ENCODE measurements around the gene ACSF3. TPM values are rescaled to one million over a fixed set of nuclear protein-coding genes. Genes with fewer than 3 reads are reported as not detected.

Gene ACSF3
- total RNA-seq, 2 experiments from 2014 or later = 112 to 143 TPM

- CTCF ChIA-PET (ENCODE audit: unreplicated experiment) = no interaction called here
- TF ChIP-seq EZH2phosphoT487 (IDR thresholded peaks at IDR 0.05; ENCODE audit: borderline replicate concordance, low read depth, low read length) (no peak), CTCF (conservative IDR thresholded peaks at IDR 0.05; ENCODE audit: low read length) (no peak)
- POLR2A ChIA-PET = no interaction called here
These were observed 23.7 kb downstream of the ACSF3 start for GRCh38 chr16:89117227-89117974.

DNA sequence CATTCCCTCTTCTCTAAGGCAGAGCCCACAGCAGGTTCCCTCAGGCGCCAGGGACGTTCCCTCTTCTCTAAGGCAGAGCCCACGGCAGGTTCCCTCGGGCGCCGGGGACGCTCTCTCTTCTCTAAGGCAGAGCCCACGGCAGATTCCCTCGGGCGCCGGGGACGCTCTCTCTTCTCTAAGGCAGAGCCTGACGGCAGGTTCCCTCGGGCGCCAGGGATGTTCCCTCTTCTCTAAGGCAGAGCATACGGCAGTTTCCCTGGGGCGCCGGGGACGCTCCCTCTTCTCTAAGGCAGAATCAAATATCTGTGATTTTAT lies 24.3 kb downstream of the ACSF3 start:
- Histone ChIP-seq H4K20me1 (ENCODE audit: insufficient read depth, low read length) (no peaks in the 10 kb centered on the region), H3K27ac (ENCODE audit: low read depth, low read length, poor library complexity, severe bottlenecking) (no peak overlapping the region), H2AFZ (ENCODE audit: low read length) (no peak overlapping the region), H3K4me1 (ENCODE audit: insufficient read depth, low read length, poor library complexity, severe bottlenecking) (peaks cover 57% of the 10 kb centered on the region), H3K36me3 (ENCODE audit: insufficient read depth, low read length) (peaks cover 90% of the 10 kb centered on the region), H3K9me2 (ENCODE audit: insufficient read depth, low read length) (no peaks in the 10 kb centered on the region), H3K79me2 (ENCODE audit: insufficient read depth, low read depth, low read length) (peaks cover 10% of the 10 kb centered on the region; the same call in 1 of the 2 replicates), H3K9me3 (ENCODE audit: low read length) (no peaks in the 10 kb centered on the region), H3K4me2 (ENCODE audit: low read length) (no peak overlapping the region), H3K4me3 (ENCODE audit: low read depth, low read length, poor library complexity, severe bottlenecking) (no peak overlapping the region)
- intact Hi-C loops (cut with micrococcal nuclease; ENCODE audit: unreplicated experiment) = no loop called here
- no TSS peak for BruUV-seq (replicated peaks)
- TF ChIP-seq EZH2phosphoT487 (IDR thresholded peaks at IDR 0.05; ENCODE audit: borderline replicate concordance, low read depth, low read length) (no peak), CTCF (conservative IDR thresholded peaks at IDR 0.05; ENCODE audit: low read length) (no peak)
- ChIA-PET CTCF (ENCODE audit: unreplicated experiment) (no interaction called here), POLR2A (no interaction called here)
- no peak for DNase-seq (ENCODE audit: low spot score)

More at GRCh38 chr16:89117227-89117974, 23.7 kb downstream of the ACSF3 start:
- H3K4me1 ChIP-seq (ENCODE audit: insufficient read depth, low read length, poor library complexity, severe bottlenecking) = peaks cover 57% of the 10 kb centered on the region
- H3K36me3 ChIP-seq (ENCODE audit: insufficient read depth, low read length) = peaks cover 95% of the 10 kb centered on the region
- H3K4me2 ChIP-seq (ENCODE audit: low read length) = no peak overlapping the region
- no peaks in the 10 kb centered on the region for H3K9me2 ChIP-seq (ENCODE audit: insufficient read depth, low read length)
- no peak overlapping the region for H2AFZ ChIP-seq (ENCODE audit: low read length)
- no peaks in the 10 kb centered on the region for H3K9me3 ChIP-seq (ENCODE audit: low read length)
- no peak for DNase-seq (ENCODE audit: low spot score)
- peaks cover 10% of the 10 kb centered on the region; the same call in 1 of the 2 replicates for H3K79me2 ChIP-seq (ENCODE audit: insufficient read depth, low read depth, low read length)
- intact Hi-C loops (cut with micrococcal nuclease; ENCODE audit: unreplicated experiment) = no loop called here
- no peak overlapping the region for H3K4me3 ChIP-seq (ENCODE audit: low read depth, low read length, poor library complexity, severe bottlenecking)
- BruUV-seq (replicated peaks) = no TSS peak
- no peak overlapping the region for H3K27ac ChIP-seq (ENCODE audit: low read depth, low read length, poor library complexity, severe bottlenecking)
- no peaks in the 10 kb centered on the region for H4K20me1 ChIP-seq (ENCODE audit: insufficient read depth, low read length)
